Measurements from ENCODE around the gene GNG12.

GRCh38 chr1:67731322-67731721 lies 101.9 kb downstream of the GNG12 start:
- TF ChIP-seq POLR2AphosphoS5 (IDR thresholded peaks at IDR 0.05; ENCODE audit: low read depth, low read length) (no peak), POLR2A (IDR thresholded peaks at IDR 0.05; ENCODE audit: low read depth, low read length) (no peak), SPI1 (IDR thresholded peaks at IDR 0.05; ENCODE audit: low read depth, low read length) (no peak), POU2F2 (IDR thresholded peaks at IDR 0.05; ENCODE audit: low read depth, low read length) (no peak)

All from GM12891 (cell line).